GM12801 (cell line): Measurements from ENCODE around the gene RPS2.

Source experiments
- CTCF ChIP-seq: IDR thresholded peaks from one replicate; pipeline ENCODE4 v1.5.1; 2011; ENCODE audit warnings: control low read depth; ENCODE audit not compliant: insufficient read length; ENCODE audit errors: extremely low read depth

Gene RPS2

GRCh38 chr16:2002406-2003230 is 38.0 kb upstream of the RPS2 start:
- no peak for TF ChIP-seq CTCF

- no peak for TF ChIP-seq CTCF
Observed at GRCh38 chr16:2001456-2002355, 37.1 kb upstream of the RPS2 start.

- no peak for TF ChIP-seq CTCF
Observed at GRCh38 chr16:2001035-2001434, 36.4 kb upstream of the RPS2 start.

GRCh38 chr16:1999866-2000514 is 35.4 kb upstream of the RPS2 start:
- no peak for TF ChIP-seq CTCF

GRCh38 chr16:1998852-1999801 is 34.5 kb upstream of the RPS2 start:
- TF ChIP-seq CTCF, result no peak

GRCh38 chr16:1998360-1998835 is 33.8 kb upstream of the RPS2 start:
- no peak for TF ChIP-seq CTCF
